Activated CD4-positive, alpha-beta T cell treated with anti-CD3 and anti-CD28 coated beads for 36 hours (primary cell): ENCODE data around the gene COL4A3. TPM values are rescaled to one million over a fixed set of nuclear protein-coding genes. Genes with fewer than 3 reads are reported as not detected.

Source experiments
- ATAC-seq: fragments of 200-7000 bp; cut with Tn5 transposase; one replicate; pipeline ENCODE4 v1.10.0; 2021; ENCODE audit warnings: mild to moderate bottlenecking, moderate library complexity
- CTCF ChIA-PET: fragments of 350-600 bp; sonication (Branson Sonifier 250); formaldehyde crosslinking; loops from one replicate; lab custom pipeline; 2021; ENCODE audit warnings: antibody characterized with exemption; lab: Charles Lee
- POLR2A ChIA-PET: fragments of 350-600 bp; sonication (Branson Sonifier 250); formaldehyde crosslinking; loops from one replicate; lab custom pipeline; 2021; ENCODE audit warnings: antibody characterized with exemption, inconsistent platforms; lab: Charles Lee
- DNase-seq: peaks from one replicate; pipeline ENCODE4 v3.0.0-alpha.2; 2020
- H3K27ac Mint-ChIP-seq: one replicate; pipeline ENCODE4 v1.8.0; 2021; ENCODE audit warnings: mixed read lengths
- H3K27me3 Mint-ChIP-seq: one replicate; pipeline ENCODE4 v1.8.0; 2021; ENCODE audit warnings: mixed read lengths
- H3K36me3 Mint-ChIP-seq: one replicate; pipeline ENCODE4 v1.8.0; 2021; ENCODE audit warnings: low read depth, mixed read lengths
- H3K4me1 Mint-ChIP-seq: one replicate; pipeline ENCODE4 v1.8.0; 2021; ENCODE audit warnings: mixed read lengths
- H3K4me3 Mint-ChIP-seq: one replicate; pipeline ENCODE4 v1.8.0; 2021; ENCODE audit warnings: mild to moderate bottlenecking, moderate library complexity, mixed read lengths
- H3K9me3 Mint-ChIP-seq: one replicate; pipeline ENCODE4 v1.8.0; 2021; ENCODE audit warnings: low read depth, mixed read lengths
- intact Hi-C, 2 experiments: fragments of 100-400 bp; cut with DNase I in 1 of 2; cut with micrococcal nuclease in 1 of 2; formaldehyde crosslinking; loops; one replicate each; pipeline versions ENCODE4 v1.14.2 to v1.15.1; 2022 to 2024; cut with DNase I, micrococcal nuclease
- total RNA-seq, 2 experiments: library from RNA; stranded (reverse); gene quantifications; one replicate each; pipeline ENCODE4 v1.2.3, GENCODE V29; 2021

COL4A3 gene
- total RNA-seq, 2 experiments from 2014 or later, result not detected

- H3K27me3 Mint-ChIP-seq, result peaks cover 2% of the 10 kb centered on the region
- no peaks in the 10 kb centered on the region for H3K36me3 Mint-ChIP-seq
- CTCF ChIA-PET, result interaction anchor here (2.5 kb wide), 1 partner anchor 104 kb away, joined by 20 read pairs; no protein-coding TSS in a partner anchor
- ATAC-seq (no peak), DNase-seq (no peak)
- no peak overlapping the region for H3K27ac Mint-ChIP-seq
- intact Hi-C loops, result no loop called here
- no peaks in the 10 kb centered on the region for H3K4me1 Mint-ChIP-seq
- POLR2A ChIA-PET, result interaction anchor here (0.6 kb wide), 1 partner anchor 385 kb away, joined by 3 read pairs; no protein-coding TSS in a partner anchor
- H3K4me3 Mint-ChIP-seq, result no peak overlapping the region
- H3K9me3 Mint-ChIP-seq, result no peaks in the 10 kb centered on the region
Observed at GRCh38 chr2:227134591-227134990, 29.8 kb upstream of the COL4A3 start.

- Mint-ChIP-seq H3K36me3 (no peaks in the 10 kb centered on the region), H3K4me1 (no peaks in the 10 kb centered on the region), H3K9me3 (no peaks in the 10 kb centered on the region), H3K4me3 (no peak overlapping the region), H3K27ac (no peak overlapping the region), H3K27me3 (peaks cover 10% of the 10 kb centered on the region)
- no peak for DNase-seq
- intact Hi-C loops, result no loop called here
- ChIA-PET CTCF (no interaction called here), POLR2A (no interaction called here)
- ATAC-seq, result no peak
Observed at GRCh38 chr2:227141301-227141700, 23.1 kb upstream of the COL4A3 start.

GRCh38 chr2:227143895-227144294 lies 20.5 kb upstream of the COL4A3 start:
- ChIA-PET POLR2A (no interaction called here), CTCF (no interaction called here)

GRCh38 chr2:227146456-227146855 lies 18.0 kb upstream of the COL4A3 start:
- POLR2A ChIA-PET, result no interaction called here
- Mint-ChIP-seq H3K4me1 (no peaks in the 10 kb centered on the region), H3K27me3 (peaks cover 10% of the 10 kb centered on the region), H3K27ac (no peak overlapping the region), H3K36me3 (no peaks in the 10 kb centered on the region), H3K9me3 (peaks cover 3% of the 10 kb centered on the region), H3K4me3 (no peak overlapping the region)
- DNase-seq (no peak), ATAC-seq (no peak)
- intact Hi-C loops, result loop anchor here in 1 of 2 experiments (5.0 kb wide), 1 partner anchor 86 kb away; no protein-coding TSS in a partner anchor
- CTCF ChIA-PET, result interaction anchor here (0.6 to 1.2 kb wide), 2 partner anchors 92 to 357 kb away, joined by 3 to 4 read pairs; no protein-coding TSS in a partner anchor

More at GRCh38 chr2:227143895-227144294, 20.5 kb upstream of the COL4A3 start:
- H3K27me3 Mint-ChIP-seq, result peaks cover 13% of the 10 kb centered on the region
- DNase-seq, result no peak
- intact Hi-C loops, result no loop called here
- no peaks in the 10 kb centered on the region for H3K4me1 Mint-ChIP-seq
- H3K36me3 Mint-ChIP-seq, result no peaks in the 10 kb centered on the region
- H3K4me3 Mint-ChIP-seq, result no peak overlapping the region
- no peak for ATAC-seq
- peaks cover 3% of the 10 kb centered on the region for H3K9me3 Mint-ChIP-seq
- H3K27ac Mint-ChIP-seq, result no peak overlapping the region

GRCh38 chr2:227147023-227147422 lies 17.4 kb upstream of the COL4A3 start:
- POLR2A ChIA-PET, result no interaction called here
- H3K4me1 Mint-ChIP-seq, result no peaks in the 10 kb centered on the region
- peaks cover 3% of the 10 kb centered on the region for H3K9me3 Mint-ChIP-seq
- no peak for ATAC-seq
- no peak for DNase-seq
- no peak overlapping the region for H3K4me3 Mint-ChIP-seq
- intact Hi-C loops, result loop anchor here in 1 of 2 experiments (5.0 kb wide), 1 partner anchor 85 kb away; no protein-coding TSS in a partner anchor
- no peaks in the 10 kb centered on the region for H3K36me3 Mint-ChIP-seq
- peaks cover 10% of the 10 kb centered on the region for H3K27me3 Mint-ChIP-seq
- CTCF ChIA-PET, result interaction anchor here (1.2 kb wide), 1 partner anchor 92 kb away, joined by 4 read pairs; no protein-coding TSS in a partner anchor
- H3K27ac Mint-ChIP-seq, result no peak overlapping the region

- no peak overlapping the region for H3K27ac Mint-ChIP-seq
- H3K36me3 Mint-ChIP-seq, result no peaks in the 10 kb centered on the region
- intact Hi-C loops, result loop anchor here in 1 of 2 experiments (5.0 kb wide), 1 partner anchor 84 kb away; no protein-coding TSS in a partner anchor
- H3K4me3 Mint-ChIP-seq, result no peak overlapping the region
- no peak for DNase-seq
- CTCF ChIA-PET, result no interaction called here
- H3K4me1 Mint-ChIP-seq, result no peaks in the 10 kb centered on the region
- POLR2A ChIA-PET, result no interaction called here
- peaks cover 3% of the 10 kb centered on the region for H3K9me3 Mint-ChIP-seq
- peaks cover 12% of the 10 kb centered on the region for H3K27me3 Mint-ChIP-seq
- ATAC-seq, result no peak
Observed at GRCh38 chr2:227148106-227148505, 16.3 kb upstream of the COL4A3 start.

- ChIA-PET POLR2A (no interaction called here), CTCF (interaction anchor here (0.6 to 1.1 kb wide), 3 partner anchors 17 to 1356 kb away, joined by 3 read pairs; no protein-coding TSS in a partner anchor)
- H3K36me3 Mint-ChIP-seq, result no peaks in the 10 kb centered on the region
- H3K27ac Mint-ChIP-seq, result no peak overlapping the region
- H3K4me1 Mint-ChIP-seq, result no peaks in the 10 kb centered on the region
- H3K27me3 Mint-ChIP-seq, result peaks cover 19% of the 10 kb centered on the region
- no peak for ATAC-seq
- DNase-seq, result no peak
- no peak overlapping the region for H3K4me3 Mint-ChIP-seq
- H3K9me3 Mint-ChIP-seq, result peaks cover 3% of the 10 kb centered on the region
- intact Hi-C loops, result no loop called here
Observed at GRCh38 chr2:227150222-227150936, 14.0 kb upstream of the COL4A3 start.

- intact Hi-C loops, result no loop called here
- no peaks in the 10 kb centered on the region for H3K4me1 Mint-ChIP-seq
- ATAC-seq (no peak), DNase-seq (no peak)
- ChIA-PET POLR2A (no interaction called here), CTCF (no interaction called here)
- H3K27ac Mint-ChIP-seq, result no peak overlapping the region
- H3K27me3 Mint-ChIP-seq, result peaks cover 20% of the 10 kb centered on the region
- no peaks in the 10 kb centered on the region for H3K36me3 Mint-ChIP-seq
- H3K4me3 Mint-ChIP-seq, result no peak overlapping the region
- H3K9me3 Mint-ChIP-seq, result peaks cover 3% of the 10 kb centered on the region
Observed at GRCh38 chr2:227152093-227152766, 12.2 kb upstream of the COL4A3 start.

- no peaks in the 10 kb centered on the region for H3K9me3 Mint-ChIP-seq
- ChIA-PET CTCF (interaction anchor here (1.0 kb wide), 1 partner anchor 25 kb away, joined by 3 read pairs; no protein-coding TSS in a partner anchor), POLR2A (no interaction called here)
- intact Hi-C loops, result no loop called here
- no peak for DNase-seq
- H3K36me3 Mint-ChIP-seq, result no peaks in the 10 kb centered on the region
- H3K4me1 Mint-ChIP-seq, result no peaks in the 10 kb centered on the region
- H3K27me3 Mint-ChIP-seq, result peaks cover 20% of the 10 kb centered on the region
- no peak overlapping the region for H3K27ac Mint-ChIP-seq
- no peak overlapping the region for H3K4me3 Mint-ChIP-seq
- no peak for ATAC-seq
Observed at GRCh38 chr2:227153307-227153706, 11.1 kb upstream of the COL4A3 start.

- no peak overlapping the region for H3K27ac Mint-ChIP-seq
- no peaks in the 10 kb centered on the region for H3K36me3 Mint-ChIP-seq
- peaks cover 20% of the 10 kb centered on the region for H3K27me3 Mint-ChIP-seq
- ATAC-seq (no peak), DNase-seq (no peak)
- ChIA-PET CTCF (interaction anchor here (1.0 kb wide), 1 partner anchor 25 kb away, joined by 3 read pairs; no protein-coding TSS in a partner anchor), POLR2A (no interaction called here)
- no peaks in the 10 kb centered on the region for H3K4me1 Mint-ChIP-seq
- no peak overlapping the region for H3K4me3 Mint-ChIP-seq
- H3K9me3 Mint-ChIP-seq, result no peaks in the 10 kb centered on the region
- intact Hi-C loops, result no loop called here
Observed at GRCh38 chr2:227153758-227154486, 10.5 kb upstream of the COL4A3 start.
